Activated T-cell treated with anti-CD3 and anti-CD28 coated beads for 48 hours (primary cell): ENCODE measurements around the gene RNF213.

Experiments used
- DNase-seq: peaks from one replicate; pipeline ENCODE4 v3.0.0-alpha.2; 2020; ENCODE audit warnings: low read depth

Gene RNF213

DNA sequence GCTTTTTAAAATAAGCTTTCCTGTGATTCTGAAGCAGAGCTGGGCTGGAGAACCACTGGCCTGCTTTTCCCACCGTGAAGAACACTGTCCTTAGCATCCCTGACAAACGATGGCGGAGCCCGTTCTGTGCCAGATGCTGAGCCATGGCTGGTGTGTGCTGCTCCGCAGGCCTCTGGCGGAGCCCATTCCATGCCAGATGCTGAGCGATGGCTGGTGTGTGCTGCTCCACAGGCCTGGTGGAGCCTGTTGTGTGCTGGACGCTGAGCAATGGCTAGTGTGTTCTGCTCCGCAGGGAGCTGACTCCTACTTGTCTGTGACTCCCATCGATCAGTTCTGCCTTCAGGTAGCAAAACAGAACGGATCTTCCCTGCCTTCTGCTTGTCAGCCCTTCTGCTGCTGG, 158.6 kb downstream of the RNF213 start:
- DNase-seq = no peak

- DNase-seq = no peak
These were observed 160.9 kb downstream of the RNF213 start for GRCh38 chr17:80421381-80422090.

GRCh38 chr17:80422276-80422675, 161.6 kb downstream of the RNF213 start:
- no peak for DNase-seq

DNA sequence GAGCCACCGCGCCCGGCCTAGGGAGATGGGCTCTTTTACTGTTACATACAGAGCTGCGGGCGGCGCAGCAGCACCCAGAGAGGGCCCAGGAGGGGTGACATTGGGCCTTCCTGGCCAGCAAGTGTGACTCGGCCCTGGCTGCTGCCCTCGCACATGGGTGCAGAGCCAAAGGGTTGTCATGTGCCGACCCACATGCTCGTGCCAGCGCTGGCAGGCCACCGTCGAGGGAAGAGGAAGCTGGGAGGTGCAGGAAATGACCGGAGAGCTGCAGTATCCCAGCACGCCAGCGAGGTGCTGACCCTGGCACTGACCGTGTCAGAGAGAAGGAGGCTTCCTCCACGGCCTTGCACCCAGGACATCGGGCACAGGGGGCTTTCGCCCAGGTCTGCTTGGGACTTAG, 162.3 kb downstream of the RNF213 start:
- DNase-seq = no peak

DNA sequence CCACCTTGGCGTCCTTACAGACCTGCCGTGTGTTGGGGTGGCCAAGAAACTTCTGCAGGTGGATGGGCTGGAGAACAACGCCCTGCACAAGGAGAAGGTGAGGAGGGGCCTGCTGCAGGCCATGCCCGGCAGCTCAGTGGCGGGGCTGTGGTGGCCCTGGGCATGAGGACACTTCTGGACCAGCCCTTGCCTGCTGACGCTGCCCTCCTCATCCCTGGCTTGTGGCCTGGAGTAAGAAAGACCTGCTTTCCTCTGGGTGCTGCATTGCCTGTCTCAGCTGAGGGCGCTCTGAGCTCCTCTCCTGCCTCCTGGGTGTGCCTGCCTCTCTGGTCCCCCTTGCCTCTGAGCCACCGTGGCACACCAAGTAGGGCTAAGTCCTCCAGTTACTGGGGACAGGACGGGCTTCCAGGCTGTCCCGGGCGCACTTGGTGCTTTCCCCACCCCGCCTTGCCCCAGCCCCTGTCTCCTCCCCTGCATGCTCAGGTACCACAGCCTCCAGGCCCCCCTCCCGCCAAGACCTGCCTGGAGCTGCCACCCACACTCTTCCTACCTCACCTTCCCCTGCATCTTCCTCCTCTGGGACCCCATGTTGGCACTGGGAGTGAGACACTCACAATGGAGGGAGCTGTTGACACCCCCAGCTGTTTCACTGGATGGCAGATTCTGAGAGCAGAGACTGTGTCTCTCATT, 163.0 kb downstream of the RNF213 start:
- no peak for DNase-seq

DNA sequence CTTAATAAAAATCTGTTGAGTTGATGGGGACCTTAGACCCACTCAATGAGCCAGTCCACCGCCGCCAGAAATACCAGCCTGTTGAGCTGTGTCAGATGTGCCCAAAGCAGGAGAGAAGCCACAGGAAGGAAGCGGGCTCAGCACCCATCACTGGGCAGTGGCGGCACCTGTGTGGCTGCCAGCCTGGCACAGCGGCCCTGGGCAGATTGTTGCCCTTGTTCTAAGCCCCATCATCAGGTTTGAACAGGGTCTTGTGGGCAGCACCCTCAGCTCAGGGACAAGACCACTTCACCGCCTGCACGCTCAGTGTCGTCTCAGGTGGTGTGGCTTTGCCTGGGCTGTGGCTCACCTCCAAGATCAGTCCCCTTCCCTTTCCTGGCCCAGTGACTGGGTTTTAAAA, 163.6 kb downstream of the RNF213 start:
- no peak for DNase-seq

GRCh38 chr17:80424878-80425765, 164.5 kb downstream of the RNF213 start:
- no peak for DNase-seq

DNA sequence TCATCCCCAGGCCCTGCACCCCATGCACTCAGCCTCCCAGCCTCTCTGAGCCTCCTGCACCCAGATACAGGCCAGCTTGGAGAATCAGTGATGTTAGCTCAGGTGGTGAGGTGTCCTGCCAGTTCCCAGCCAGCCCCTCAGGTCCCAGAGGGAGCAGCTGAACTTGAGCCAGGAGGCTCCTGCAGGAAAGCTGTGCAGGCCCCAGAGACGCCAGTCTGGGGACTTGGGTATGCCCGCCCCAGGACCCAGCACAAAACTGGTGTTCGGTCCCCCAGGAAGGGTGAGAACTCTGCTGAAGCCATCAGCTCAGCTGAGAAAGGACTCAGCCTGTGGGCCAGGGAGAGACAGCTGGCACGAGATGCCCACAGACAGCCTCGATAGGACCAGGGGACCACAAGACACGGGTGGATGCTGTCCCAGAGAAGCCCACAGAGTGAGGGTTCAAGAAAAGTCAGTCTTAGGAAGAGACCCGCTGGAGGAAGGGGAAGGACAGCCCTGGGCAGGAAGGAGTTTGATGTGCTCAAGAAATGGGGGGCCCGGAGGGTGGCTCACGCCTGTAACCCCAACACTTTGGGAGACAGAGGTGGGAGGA, 165.3 kb downstream of the RNF213 start:
- no peak for DNase-seq

DNA sequence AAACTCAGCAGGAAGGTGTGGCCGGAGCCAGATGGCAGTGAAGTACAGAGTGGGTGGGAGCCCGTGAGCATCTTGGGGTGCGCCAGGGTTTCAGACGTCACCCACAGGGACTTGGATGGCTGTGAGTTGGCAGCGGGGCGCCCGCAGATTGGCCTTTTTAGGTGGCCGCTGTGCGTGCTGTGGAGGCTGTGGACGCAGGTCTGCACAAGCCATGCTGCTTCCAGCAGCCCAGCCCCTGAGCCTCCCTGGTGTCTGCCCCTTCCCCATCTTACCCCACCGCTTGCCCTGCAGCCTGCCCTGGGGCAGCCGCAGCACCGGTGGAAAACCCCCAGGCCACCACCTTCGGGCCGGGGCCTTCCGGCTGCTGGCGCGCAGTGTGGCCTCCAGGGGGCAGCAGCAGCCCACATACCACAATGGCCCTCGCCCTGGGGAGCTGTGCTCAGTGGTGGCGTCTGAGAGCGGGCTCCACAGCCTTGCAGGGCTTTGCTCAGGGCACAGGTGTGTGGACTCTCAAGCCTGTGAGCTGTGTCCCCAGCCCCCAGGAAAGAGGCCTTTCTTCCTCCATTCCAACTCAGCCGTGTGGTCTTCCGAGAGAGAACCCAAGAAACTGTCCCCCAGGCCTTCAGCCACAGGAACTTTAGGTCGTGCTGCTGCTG, 166.1 kb downstream of the RNF213 start:
- peak; percentile 88 for DNase-seq

GRCh38 chr17:80427366-80428282, 167.0 kb downstream of the RNF213 start:
- no peak for DNase-seq

DNA sequence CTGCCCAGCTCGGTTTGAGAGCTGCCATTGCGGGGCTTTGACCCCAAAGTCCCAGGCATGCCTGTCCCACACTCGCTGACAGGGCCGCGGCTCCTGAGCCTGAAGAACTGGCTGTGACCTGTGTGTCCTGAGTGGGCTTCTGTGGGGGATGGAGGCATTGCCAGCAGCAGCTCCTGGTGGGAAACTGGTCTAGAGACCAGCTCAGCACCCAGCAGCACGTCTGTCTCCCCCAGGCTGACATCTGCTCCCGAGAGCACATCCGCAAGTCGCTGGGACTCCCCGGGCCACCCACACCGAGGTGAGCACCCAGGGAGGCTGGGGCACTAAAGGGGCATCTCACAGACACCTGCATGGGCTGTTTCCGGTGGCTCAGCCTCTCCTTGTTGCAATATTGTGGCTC, 167.7 kb downstream of the RNF213 start:
- no peak for DNase-seq

GRCh38 chr17:80428796-80429195, 168.1 kb downstream of the RNF213 start:
- no peak for DNase-seq

DNA sequence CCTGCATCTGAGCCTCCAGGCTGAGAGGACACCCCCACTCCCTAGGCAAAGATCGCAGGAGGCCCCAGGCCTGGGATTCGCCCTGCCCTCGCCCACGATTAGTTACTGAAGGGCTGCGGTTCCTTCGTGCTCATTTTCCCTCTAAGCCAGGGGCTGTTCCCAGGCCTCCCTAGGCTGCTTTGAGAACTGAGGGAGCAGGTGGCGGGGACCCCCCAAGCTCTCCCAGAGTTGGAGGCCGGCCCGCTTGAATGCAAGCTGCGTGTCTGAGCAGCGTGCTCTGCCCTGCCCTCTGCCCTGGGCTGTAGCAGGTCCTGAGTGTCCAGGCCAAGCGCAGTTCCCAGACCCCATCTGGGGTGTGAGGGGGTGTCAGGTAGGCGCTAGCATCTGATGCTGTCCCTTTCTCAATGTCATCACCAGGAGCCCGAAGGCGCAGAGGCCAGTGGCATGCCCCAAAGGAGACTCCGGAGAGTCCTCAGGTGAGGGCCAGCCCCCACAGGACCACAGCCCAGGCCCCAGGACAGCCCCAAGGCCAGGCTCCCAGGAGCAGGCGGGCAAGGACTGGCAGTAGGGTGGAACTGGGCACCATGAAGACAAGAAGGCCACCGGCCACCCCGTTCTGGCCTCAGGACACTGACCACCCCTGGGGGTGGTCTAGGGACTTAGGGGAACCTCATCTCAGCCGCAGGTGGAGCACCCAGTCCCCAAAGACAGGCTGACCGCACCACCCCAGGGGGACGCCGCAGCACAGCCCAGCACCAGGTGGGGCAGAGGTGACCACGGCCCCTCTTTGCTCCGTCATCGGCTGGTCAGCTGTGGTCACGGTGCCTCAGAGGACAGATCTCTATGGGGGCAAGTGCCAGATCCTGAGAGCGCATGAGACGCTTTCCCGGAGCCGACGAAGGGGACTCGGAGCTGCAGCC, 169.0 kb downstream of the RNF213 start:
- no peak for DNase-seq

- no peak for DNase-seq
These were observed 170.0 kb downstream of the RNF213 start for GRCh38 chr17:80430446-80431245.

DNA sequence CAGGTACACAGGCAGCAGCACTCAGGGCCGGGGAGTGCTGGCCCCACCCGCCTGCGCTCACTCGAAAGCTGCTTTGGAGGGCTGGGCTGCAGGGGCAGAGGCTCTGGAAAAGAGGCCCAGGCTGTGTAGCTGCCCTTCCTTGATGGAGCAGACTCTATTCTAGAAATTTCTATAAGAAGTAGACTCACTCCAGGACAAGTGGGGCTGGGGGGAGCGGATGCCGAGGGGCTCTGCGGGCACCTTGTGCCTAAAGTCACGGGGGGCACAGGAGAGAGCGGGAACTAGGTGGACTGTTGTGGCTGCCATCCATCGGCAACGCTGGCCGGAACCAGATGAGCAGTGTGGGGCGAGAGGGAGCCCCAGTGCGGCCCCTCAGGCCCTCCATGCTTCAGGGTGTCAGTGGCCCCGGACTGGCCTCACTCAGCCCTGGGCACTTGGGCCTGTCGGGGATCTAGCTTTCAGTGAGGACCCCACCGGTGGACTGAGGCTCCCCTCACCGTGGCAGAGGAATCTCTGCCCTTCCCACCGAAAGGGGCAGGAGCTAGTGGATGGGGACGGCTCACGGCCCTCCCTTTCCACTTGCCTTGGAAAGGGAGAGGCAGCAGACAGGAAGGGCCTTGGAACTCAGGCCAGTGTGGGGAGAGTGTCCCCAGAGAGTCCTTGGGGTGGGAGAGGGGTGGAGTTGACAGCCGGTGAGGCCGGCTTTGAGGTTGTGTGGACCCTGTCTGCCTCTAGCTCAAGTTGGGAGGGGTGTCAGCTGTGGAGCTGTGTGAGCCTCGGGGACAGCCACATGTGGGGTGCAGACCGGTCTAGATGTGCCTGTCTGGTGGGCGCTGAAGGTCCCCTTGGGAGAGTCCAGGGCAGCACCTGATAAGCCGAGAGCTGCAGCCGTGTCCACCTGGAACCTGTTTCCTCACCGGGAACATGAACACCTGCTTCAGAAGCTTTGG, 170.9 kb downstream of the RNF213 start:
- DNase-seq = no peak

- no peak for DNase-seq
These were observed 171.8 kb downstream of the RNF213 start for GRCh38 chr17:80432350-80432955.

DNA sequence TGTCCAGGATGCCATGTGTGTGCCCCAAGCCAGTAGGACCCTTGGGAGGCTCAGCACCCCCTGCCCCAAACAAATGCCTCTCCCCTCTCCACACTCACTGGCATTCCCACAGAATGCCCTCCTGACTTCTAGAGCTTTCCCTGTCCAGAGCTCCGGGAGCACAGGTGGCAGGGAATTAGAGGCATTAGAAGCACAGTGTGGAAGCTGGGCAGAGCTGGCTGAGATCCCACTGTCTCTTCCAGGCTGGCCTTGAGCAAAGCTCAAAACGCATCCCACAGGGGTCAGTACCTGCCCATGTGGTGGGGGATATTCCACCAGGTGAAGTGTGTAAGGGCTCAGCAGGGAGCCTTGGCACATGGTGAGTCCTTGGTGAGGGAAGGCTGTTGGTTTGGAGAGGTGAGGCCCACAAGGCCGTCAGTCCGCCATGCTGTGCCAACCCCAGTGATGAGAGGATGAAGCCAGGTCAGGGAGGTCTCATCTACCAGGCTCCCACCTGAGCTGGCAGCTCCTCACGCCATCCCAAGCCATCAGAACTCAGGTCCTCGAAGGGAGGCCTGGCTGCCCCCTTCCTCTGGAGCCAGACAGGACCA, 172.4 kb downstream of the RNF213 start:
- DNase-seq = no peak
